Measurements from ENCODE around the gene SLC2A13.

Gene SLC2A13

GRCh38 chr12:40065636-40066035 lies 40.2 kb downstream of the SLC2A13 start:
- Histone ChIP-seq H3K36me3 (ENCODE audit: control insufficient read depth in 2 of 2, insufficient read depth in 1 of 2, low read length in 2 of 2) (no peaks in the 10 kb centered on the region), H3K9me3 (ENCODE audit: control insufficient read depth, insufficient read depth, low read depth, low read length) (no peaks in the 10 kb centered on the region), H3K27ac (ENCODE audit: extremely low read depth, low read depth, low read length) (no peak overlapping the region), H3K4me3 (ENCODE audit: low read depth, low read length) (no peak overlapping the region), H3K4me1 (ENCODE audit: control insufficient read depth, insufficient read depth, low read length) (peaks cover 16% of the 10 kb centered on the region)
- TF ChIP-seq ZNF211 (tag by site-specific recombination; IDR thresholded peaks at IDR 0.05; ENCODE audit: low read depth): no peak
- no peak for TF ChIP-seq ZNF623 (tag by site-specific recombination; IDR thresholded peaks at IDR 0.05)
- TF ChIP-seq PRDM6 (tag by site-specific recombination; IDR thresholded peaks at IDR 0.05): peak; percentile 73
- POLR2A ChIA-PET: no interaction called here
- CTCF ChIA-PET: interaction anchor here (0.5 to 1.4 kb wide), 4 partner anchors 42 to 1737 kb away, joined by 3 to 5 read pairs (median 4); no protein-coding TSS in a partner anchor

GRCh38 chr12:40063414-40063813 lies 42.5 kb downstream of the SLC2A13 start:
- TF ChIP-seq OSR2 (tag by site-specific recombination; IDR thresholded peaks at IDR 0.05) (no peak), PRDM6 (tag by site-specific recombination; IDR thresholded peaks at IDR 0.05) (peak; percentile 10; the same call in 1 of the 2 replicates), ZNF184 (tag by site-specific recombination; IDR thresholded peaks at IDR 0.05) (no peak), ZNF239 (tag by site-specific recombination; IDR thresholded peaks at IDR 0.05) (no peak), SP7 (tag by site-specific recombination; IDR thresholded peaks at IDR 0.05) (peak; percentile 51), ZNF707 (tag by site-specific recombination; IDR thresholded peaks at IDR 0.05) (no peak), PRDM1 (tag by site-specific recombination; IDR thresholded peaks at IDR 0.05) (peak; percentile 2; the same call in 1 of the 2 replicates), INSM2 (tag by site-specific recombination; IDR thresholded peaks at IDR 0.05) (no peak), ZBTB44 (tag by site-specific recombination; IDR thresholded peaks at IDR 0.05) (peak; percentile 5; the same call in 1 of the 2 replicates), ZNF426 (tag by site-specific recombination; IDR thresholded peaks at IDR 0.05) (no peak), ZNF133 (tag by site-specific recombination; IDR thresholded peaks at IDR 0.05) (no peak), PRDM4 (tag by site-specific recombination; IDR thresholded peaks at IDR 0.05) (0 out of 2 replicates have a peak, but pooled peaks have one; percentile 19), KLF8 (tag by site-specific recombination; IDR thresholded peaks at IDR 0.05) (no peak), ZEB2 (tag by site-specific recombination; IDR thresholded peaks at IDR 0.05) (no peak), ZNF335 (tag by site-specific recombination; conservative IDR thresholded peaks at IDR 0.05) (peak; percentile 28), ZNF211 (tag by site-specific recombination; IDR thresholded peaks at IDR 0.05; ENCODE audit: low read depth) (no peak), ZIC2 (tag by site-specific recombination; IDR thresholded peaks at IDR 0.05) (no peak), ZNF488 (tag by site-specific recombination; IDR thresholded peaks at IDR 0.05) (no peak)
- CTCF ChIA-PET: interaction anchor here (0.6 kb wide), 1 partner anchor 548 kb away, joined by 5 read pairs; no protein-coding TSS in a partner anchor
- POLR2A ChIA-PET: no interaction called here
- H3K9me3 ChIP-seq (ENCODE audit: control insufficient read depth, insufficient read depth, low read depth, low read length): no peaks in the 10 kb centered on the region
- no peak overlapping the region for H3K27ac ChIP-seq (ENCODE audit: extremely low read depth, low read depth, low read length)
- peaks cover 23% of the 10 kb centered on the region for H3K4me1 ChIP-seq (ENCODE audit: control insufficient read depth, insufficient read depth, low read length)
- no peaks in the 10 kb centered on the region for H3K36me3 ChIP-seq (ENCODE audit: control insufficient read depth in 2 of 2, insufficient read depth in 1 of 2, low read length in 2 of 2)
- no peak overlapping the region for H3K4me3 ChIP-seq (ENCODE audit: low read depth, low read length)

Data from HEK293 (cell line).